CD4-positive, alpha-beta T cell treated with Interleukin-6 at 100 ng/mL for 8 hours (primary cell): ENCODE data around the gene BHLHE41.

Source experiments
- DNase-seq: peaks from one replicate; pipeline ENCODE4 v3.0.0-alpha.2; 2020; ENCODE audit warnings: mixed read lengths, low spot score

The BHLHE41 gene

GRCh38 chr12:26134540-26134939 lies 9.7 kb upstream of the BHLHE41 start:
- no peak for DNase-seq

GRCh38 chr12:26133521-26133920 lies 8.7 kb upstream of the BHLHE41 start:
- DNase-seq = no peak

GRCh38 chr12:26132866-26133265 lies 8.0 kb upstream of the BHLHE41 start:
- DNase-seq = no peak

GRCh38 chr12:26131936-26132335 lies 7.1 kb upstream of the BHLHE41 start:
- no peak for DNase-seq

GRCh38 chr12:26130728-26131127 lies 5.9 kb upstream of the BHLHE41 start:
- no peak for DNase-seq

- DNase-seq = no peak
Measured at GRCh38 chr12:26128168-26128567, 3.3 kb upstream of the BHLHE41 start.

- DNase-seq = no peak
Measured at GRCh38 chr12:26127404-26127803, 2.6 kb upstream of the BHLHE41 start.

- DNase-seq = no peak
Measured at GRCh38 chr12:26126340-26127284, 1.8 kb upstream of the BHLHE41 start.

GRCh38 chr12:26125400-26126339 lies 833 bp upstream of the BHLHE41 start:
- DNase-seq = no peak

GRCh38 chr12:26123482-26123980 lies 1.3 kb downstream of the BHLHE41 start:
- no peak for DNase-seq

GRCh38 chr12:26122681-26123481 lies 2.0 kb downstream of the BHLHE41 start:
- no peak for DNase-seq

GRCh38 chr12:26122061-26122680 lies 2.7 kb downstream of the BHLHE41 start:
- DNase-seq = no peak

- no peak for DNase-seq
Measured at GRCh38 chr12:26121323-26122060, 3.3 kb downstream of the BHLHE41 start.

GRCh38 chr12:26120561-26121274 lies 4.1 kb downstream of the BHLHE41 start:
- DNase-seq = no peak

GRCh38 chr12:26119391-26119989 lies 5.3 kb downstream of the BHLHE41 start:
- DNase-seq = no peak

GRCh38 chr12:26118308-26118707 lies 6.5 kb downstream of the BHLHE41 start:
- no peak for DNase-seq

- DNase-seq = no peak
Measured at GRCh38 chr12:26116829-26117715, 7.8 kb downstream of the BHLHE41 start.

GRCh38 chr12:26114720-26115401 lies 10.0 kb downstream of the BHLHE41 start:
- no peak for DNase-seq
